HG03558 (cell line): ENCODE measurements around the gene LEKR1.
"Not testable (repeated sequence)": the region's sequence is repeated elsewhere in the genome, so short reads cannot be mapped to it uniquely, and the experiment has no call there.

ENCODE experiments used
- ATAC-seq: cut with Tn5 transposase; IDR thresholded peaks from one replicate; pipeline ENCODE4 v1.9.1; 2021; ENCODE audit warnings: moderate number of reproducible peaks; ENCODE audit not compliant: unreplicated experiment; ENCODE audit errors: extremely low read depth

Gene LEKR1

DNA sequence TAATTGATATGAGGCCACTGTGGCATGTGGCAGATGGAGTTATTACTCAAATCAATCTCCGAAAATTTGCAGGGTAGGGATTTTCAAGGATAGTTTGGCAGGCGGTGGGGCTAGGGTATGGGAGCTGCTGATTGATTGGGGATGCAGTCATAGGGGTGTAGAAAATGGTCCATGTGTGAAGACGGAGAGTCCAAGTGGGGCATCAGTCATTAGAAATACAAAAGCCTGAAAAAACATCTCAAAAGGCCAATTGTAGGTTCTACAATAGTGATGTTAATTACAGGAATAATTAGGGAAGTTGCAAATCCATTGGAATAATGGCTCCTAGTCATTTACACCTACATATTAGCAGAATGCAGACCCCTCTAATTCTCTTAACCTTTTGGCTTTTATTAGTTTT lies 4.9 kb downstream of the LEKR1 start:
- ATAC-seq = no peak

GRCh38 chr3:156834435-156834834 lies 8.3 kb downstream of the LEKR1 start:
- no peak for ATAC-seq

DNA sequence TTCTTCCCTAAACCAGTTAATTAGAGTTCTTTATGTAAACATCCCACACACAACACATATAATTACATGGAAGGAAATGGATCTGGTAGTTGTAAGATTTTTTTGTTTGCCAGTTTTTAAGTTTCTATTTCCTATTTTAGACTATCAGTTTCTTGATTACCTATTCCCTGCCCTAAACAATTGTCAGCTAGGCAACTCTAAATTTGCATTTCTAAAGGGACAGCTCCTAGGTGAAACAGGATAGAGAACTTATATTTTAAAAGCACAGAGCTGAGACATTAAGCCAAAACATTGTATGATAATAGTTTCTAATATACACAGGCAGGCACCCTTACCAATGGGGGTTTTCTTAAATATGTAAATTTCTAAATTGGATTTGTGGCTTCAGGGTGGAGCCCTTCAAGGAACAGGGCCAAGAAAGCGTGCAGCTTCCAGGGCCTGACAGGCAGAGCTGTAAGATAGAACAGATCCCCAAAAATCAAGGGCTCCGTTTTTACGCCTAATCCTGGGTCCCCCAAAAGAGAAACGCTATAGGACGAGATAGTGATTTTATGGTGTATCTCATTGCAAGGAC lies 8.9 kb downstream of the LEKR1 start:
- no peak for ATAC-seq

GRCh38 chr3:156836701-156837100 lies 10.5 kb downstream of the LEKR1 start:
- no peak for ATAC-seq

GRCh38 chr3:156837115-156837514 lies 11.0 kb downstream of the LEKR1 start:
- no peak for ATAC-seq

- ATAC-seq = no peak
Observed at GRCh38 chr3:156838035-156838434, 11.9 kb downstream of the LEKR1 start.

GRCh38 chr3:156840826-156841689 lies 14.9 kb downstream of the LEKR1 start:
- no peak for ATAC-seq

- ATAC-seq = no peak
Observed at GRCh38 chr3:156843071-156843808, 17.1 kb downstream of the LEKR1 start.

DNA sequence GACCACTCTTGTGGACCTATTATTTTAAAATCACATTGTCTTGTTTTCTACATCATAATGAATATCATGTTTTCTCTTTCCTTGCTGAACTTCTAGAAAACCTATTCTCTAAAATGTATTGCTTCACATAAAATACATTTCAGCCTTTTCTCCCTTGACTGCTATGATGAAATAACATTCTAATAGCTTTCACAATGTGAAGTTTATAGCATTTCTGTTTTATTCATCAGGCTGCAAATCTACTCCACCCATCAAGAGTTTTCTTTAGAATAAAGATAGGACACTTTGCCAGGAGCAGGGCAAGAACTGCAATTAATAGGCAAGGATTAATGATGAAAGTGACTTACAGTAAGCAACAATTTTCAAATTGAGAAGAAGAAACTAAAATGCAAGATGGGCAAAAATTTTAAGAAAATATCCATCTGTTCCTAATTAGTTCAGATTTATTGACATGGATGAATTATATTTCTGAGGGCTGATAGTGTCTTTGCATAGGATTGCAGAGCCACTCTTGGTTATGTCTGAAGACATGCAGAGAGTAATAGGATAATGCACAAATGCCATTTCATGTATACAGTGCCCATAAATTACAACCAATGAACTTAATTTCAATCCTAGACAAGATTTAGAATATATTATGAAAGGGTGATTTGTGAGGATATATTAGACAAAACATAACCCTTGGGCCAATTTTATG lies 21.7 kb downstream of the LEKR1 start:
- ATAC-seq = no peak

DNA sequence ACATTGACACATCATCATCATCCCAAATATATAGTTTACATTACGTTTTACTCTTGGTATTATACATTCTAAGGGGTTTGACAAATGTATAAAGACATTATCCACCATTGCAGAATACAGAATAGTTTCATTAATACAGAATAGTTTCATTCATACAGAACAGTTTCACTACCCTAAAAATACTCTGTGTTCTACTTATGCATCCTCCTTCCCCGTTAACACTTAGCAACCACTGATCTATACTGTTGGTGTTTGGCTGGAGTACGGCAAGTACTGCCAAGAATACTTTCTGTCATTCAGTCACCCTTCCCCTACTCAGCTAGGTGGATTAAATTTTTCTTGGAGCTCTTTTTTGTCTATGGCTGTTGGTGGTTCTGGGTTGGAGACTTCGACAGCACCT lies 33.4 kb downstream of the LEKR1 start:
- ATAC-seq = peak; percentile 88

- ATAC-seq = no peak
Observed at GRCh38 chr3:156860873-156861272, 34.7 kb downstream of the LEKR1 start.

GRCh38 chr3:156862338-156862737 lies 36.2 kb downstream of the LEKR1 start:
- no peak for ATAC-seq

- no peak for ATAC-seq
Observed at GRCh38 chr3:156865732-156866131, 39.6 kb downstream of the LEKR1 start.

GRCh38 chr3:156867174-156867573 lies 41.0 kb downstream of the LEKR1 start:
- no peak for ATAC-seq

DNA sequence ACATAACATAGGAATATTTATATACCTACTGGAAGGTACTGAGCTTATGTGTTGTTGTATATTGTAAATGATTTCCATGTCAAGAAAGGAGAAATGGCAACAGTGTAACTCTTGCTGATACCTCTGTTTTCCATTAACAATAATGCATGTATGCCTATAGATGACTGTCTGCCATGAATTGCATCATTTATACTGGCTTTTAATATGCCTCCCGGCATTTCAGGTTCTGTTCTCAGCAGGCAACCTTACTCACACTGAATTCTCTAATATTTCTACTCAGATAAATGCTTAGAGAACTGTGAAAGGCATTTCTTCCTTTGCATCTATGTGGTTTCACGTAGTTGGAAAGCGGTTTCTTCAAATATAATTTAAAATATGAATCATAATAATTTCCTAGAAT lies 41.8 kb downstream of the LEKR1 start:
- no peak for ATAC-seq

- no peak for ATAC-seq
Observed at GRCh38 chr3:156873906-156874305, 47.8 kb downstream of the LEKR1 start.

DNA sequence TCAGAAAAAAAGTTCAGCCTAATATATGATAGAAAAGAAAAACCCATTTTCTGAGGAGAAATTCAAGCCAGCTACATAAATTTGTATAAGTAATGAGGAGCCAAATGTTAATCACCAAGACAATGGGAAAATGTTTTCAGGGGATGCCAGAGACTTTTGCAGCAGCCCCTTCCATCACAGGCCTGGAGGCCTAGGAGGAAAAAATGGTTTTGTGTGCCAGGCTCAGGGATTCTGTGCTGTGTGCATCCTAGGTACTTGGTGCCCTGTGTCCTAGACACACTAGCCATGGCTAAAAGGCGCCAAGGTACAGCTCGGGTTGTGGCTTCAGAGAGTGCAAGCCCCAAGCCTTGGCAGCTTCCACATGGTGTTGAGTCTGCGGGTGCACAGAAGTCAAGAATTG lies 53.3 kb downstream of the LEKR1 start:
- ATAC-seq = not testable (repeated sequence)

- ATAC-seq = no peak
Observed at GRCh38 chr3:156885761-156886160, 59.6 kb downstream of the LEKR1 start.

DNA sequence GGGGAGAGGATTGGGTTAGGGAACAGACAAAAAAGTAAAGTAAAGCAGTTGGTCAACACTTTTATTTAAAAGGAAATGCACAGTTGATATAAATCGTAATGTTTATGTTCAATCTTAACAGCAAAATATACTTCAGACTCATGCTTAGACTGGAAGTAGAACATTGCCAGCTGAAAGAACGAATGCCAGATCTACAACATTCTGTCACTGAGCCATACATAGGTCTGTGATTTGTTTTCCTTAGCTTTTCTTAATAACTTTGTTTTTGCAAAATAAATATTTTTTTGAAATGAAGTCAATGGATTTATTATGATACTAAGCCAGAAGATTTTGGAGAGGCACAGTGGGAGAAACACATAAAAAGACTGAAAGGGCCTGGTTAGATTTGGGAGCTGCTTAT lies 62.0 kb downstream of the LEKR1 start:
- ATAC-seq = no peak

DNA sequence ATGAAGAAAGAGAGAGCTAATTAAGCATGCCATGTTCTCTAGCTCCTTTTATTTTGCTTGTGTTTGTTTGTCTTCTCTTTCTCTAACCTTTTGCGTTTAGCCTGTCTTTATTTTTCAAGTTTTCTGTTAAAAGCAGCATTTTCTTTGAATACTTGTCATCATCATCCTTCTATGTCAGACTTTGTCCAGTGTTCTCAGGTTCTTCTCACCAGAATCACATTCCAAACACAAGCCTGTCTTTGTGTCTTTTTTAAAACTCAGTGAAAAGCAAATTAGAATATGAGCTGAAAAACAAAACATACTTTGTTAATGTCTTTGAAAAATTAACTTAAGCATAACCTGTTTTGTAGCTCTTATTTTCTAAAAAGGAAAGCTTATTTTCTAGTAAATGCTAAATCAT lies 62.4 kb downstream of the LEKR1 start:
- no peak for ATAC-seq

GRCh38 chr3:156892701-156893100 lies 66.5 kb downstream of the LEKR1 start:
- no peak for ATAC-seq
